GM18909 (cell line): ENCODE data around the gene ADGRA1.

Experiments
- ATAC-seq: cut with Tn5 transposase; IDR thresholded peaks from one replicate; pipeline ENCODE4 v1.9.1; 2021; ENCODE audit warnings: mild to moderate bottlenecking; ENCODE audit not compliant: unreplicated experiment, poor library complexity

The ADGRA1 gene

GRCh38 chr10:133055470-133055869, 32.3 kb upstream of the ADGRA1 start:
- no peak for ATAC-seq

GRCh38 chr10:133056001-133056400, 31.7 kb upstream of the ADGRA1 start:
- ATAC-seq, result no peak

GRCh38 chr10:133056651-133057178, 31.0 kb upstream of the ADGRA1 start:
- no peak for ATAC-seq

DNA sequence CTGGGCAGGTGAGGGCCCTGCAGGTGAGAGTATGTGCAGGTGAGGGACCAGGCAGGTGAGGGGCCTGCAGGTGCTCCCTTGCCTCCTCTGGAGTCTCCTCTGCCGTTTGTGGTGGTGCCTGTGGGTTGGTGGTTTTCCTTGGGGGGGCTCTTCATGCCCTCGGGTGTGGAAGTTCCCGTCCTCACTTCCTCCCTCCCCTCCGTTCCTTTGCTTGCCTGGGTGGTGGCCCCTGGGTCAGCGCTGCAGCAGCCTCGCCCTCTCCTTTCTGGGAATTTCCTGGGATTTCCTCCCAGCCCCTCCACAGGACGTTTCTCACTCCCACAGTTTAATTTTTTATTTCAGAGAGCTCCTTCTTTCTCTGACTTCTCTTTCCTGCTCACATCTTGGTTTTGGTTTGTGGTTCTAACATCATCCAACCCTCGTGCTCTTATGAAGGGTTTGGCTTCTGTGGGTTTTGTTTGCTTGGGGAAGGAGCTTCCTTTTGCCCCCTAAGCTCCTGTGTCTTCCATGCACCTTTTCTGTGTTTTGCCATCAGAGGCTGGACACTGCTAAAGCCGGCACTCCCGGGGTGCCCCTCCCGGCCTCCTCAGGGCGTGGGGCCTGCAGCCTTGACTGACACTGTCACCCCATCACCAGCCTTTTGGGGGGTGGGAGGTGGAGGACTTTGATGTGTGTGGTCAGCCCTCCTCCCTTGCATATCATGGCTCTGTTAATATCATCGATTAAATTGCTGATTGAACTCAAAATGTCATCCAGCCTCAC, 29.2 kb upstream of the ADGRA1 start:
- no peak for ATAC-seq

- ATAC-seq, result no peak
These were observed 28.6 kb upstream of the ADGRA1 start for GRCh38 chr10:133059093-133059470.

DNA sequence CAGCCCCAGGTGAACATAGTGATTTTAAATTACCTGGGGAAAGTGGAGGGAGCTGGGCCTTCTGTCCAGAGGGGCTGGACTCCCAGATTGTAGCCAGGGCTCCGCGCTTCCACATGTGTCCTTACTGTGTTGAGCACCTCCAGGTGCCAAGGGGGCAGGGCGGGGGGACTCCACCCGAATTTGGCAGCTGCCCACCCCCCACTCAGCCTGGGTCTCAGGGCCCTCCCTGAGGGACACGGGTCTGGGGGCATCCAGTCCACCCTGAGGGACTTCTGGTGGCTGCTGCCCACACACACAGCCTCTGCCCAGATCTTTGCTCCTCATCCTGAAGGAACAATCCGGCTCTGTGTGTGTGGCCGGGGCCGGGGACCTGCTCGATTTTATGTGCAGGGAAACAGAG, 28.2 kb upstream of the ADGRA1 start:
- ATAC-seq, result no peak

GRCh38 chr10:133060022-133060421, 27.7 kb upstream of the ADGRA1 start:
- no peak for ATAC-seq

DNA sequence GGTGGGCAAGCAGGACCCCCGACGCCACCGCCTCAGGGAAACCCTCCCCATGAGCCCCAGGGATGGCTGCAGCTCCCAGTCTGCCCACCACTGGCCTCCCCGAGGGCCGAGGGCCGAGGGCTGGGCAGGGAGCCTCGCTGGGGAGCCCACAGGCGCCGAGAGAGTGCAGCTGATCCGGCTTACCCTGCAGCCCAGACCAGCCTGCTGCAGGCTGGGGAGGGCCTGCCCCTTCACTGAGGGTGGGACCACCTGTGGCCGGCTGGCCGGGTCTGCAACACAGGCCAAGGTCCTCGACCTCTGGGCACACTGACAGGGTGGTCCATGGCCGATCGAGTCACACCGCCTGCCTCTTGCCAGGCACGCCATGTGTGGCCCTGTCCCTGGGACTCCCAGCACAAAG, 27.3 kb upstream of the ADGRA1 start:
- ATAC-seq, result no peak

DNA sequence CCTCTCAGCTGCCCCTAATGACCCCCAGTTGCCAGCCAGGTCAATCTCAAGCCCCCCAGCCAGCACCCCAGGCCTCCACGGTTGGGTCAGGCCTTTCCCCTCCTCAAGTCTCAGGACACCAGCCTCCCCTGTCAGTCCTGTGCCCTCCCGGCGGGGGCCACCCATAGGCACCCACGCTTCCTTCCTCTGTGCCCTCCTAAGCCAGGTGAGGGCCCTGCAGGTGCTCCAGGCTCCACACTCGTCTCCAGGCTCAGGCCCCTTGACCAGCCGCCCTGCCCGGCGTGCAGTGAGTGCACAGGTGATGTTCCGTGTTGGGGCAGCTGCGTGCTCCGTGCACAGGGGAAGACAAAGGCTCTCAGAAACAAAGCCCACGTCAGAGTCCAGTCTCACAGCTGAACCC, 26.8 kb upstream of the ADGRA1 start:
- no peak for ATAC-seq

DNA sequence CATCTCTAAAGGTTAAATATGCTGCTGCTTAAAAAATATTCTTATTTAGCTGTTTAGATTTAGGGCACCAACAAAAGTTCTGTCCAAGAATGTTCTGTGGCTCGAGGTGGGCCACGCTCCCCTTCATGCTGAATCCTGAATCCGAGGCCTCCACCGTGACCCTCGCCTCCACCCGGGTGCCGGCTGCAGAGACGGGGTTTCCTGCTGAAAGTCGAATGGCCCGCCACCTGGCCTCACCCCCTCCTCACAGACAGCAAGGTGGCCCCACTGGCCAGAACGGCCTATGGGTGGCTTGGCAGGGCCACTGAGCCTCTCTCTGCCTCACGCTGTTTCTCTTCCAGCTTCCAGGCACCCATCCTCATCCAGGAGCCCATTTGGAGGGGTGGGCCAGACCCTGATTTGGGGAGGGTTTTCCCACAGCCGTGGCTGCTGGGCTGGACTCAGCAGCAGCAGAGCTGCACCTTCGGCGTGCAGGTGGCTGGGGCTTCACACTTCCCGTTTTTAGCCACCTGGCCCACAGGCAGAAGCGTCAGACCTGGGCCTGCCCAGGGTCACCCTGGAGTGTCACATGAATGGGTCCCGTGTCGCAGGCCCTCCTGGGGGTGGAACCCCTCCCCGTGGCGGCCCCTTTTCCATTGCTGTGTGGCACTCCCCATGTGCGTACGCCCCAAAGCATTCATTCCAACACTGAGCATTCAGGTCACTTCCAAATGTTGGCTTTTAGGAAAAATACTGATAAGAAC, 26.3 kb upstream of the ADGRA1 start:
- ATAC-seq, result no peak

GRCh38 chr10:133062085-133062484, 25.6 kb upstream of the ADGRA1 start:
- no peak for ATAC-seq

DNA sequence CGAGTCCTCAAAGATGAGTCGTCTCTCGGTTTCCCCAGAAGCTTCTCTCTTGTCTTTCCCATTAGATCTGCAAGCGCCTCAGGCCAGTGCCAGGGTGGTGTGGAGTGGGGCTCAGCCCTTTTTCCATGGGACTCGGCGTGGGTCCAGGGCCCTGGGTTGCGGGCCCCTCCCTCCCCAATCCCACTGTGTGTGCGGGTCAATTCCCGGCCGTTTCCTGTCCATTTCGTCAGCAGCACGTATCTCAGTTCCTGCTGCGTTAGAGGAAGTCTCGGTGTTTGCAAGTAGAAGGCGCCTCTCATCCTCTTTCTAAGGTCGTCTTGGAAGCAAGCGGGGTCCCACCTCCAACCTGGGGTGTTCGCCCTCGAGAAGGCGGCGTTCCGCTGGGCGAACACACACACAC, 25.1 kb upstream of the ADGRA1 start:
- ATAC-seq, result no peak

GRCh38 chr10:133067149-133068105, 20.3 kb upstream of the ADGRA1 start:
- ATAC-seq, result no peak

DNA sequence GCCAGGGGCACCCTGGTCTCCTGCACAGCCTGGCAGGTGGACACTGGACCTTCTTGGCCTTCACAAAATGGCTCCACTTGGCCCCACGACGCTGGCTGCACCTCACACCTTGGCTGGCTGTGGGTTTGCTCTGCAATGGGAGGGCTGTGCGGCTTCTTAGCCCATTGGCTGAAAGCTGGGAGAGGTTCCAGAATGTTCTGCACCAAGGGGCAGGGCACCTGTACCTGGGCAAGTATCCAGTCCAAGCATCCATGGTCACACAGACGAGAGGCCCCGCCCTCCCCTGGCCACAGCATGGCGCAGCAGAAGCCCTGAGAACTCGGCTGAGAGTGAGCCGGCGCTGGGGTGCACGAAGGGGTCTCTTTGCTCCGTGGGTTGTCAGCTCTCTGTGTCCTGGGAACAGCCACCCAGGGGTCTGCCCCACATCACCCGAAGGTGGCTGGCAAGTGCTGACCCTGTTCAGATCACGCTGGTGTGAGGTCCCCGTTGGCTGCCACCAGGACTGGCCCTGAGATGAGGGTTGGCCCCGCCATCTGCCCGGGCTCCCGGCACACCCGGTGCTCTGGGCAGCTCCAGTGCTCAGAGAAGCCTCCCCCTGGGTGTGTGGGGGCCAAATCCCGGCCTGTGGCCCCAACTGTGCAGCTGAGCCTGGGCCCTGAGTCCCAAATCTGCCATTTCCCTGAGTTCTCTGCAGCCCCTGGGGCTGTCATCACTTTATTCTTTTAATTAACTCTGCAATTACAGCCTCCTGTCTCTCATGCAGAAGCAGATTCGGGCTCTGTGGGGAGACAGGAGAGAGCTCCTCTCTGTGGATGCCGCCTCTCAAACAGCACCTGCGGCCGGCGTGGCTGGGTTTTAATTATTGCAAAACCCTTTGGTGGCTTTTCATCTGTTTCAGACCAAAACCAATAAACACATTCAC, 19.4 kb upstream of the ADGRA1 start:
- ATAC-seq, result no peak

GRCh38 chr10:133069033-133069525, 18.6 kb upstream of the ADGRA1 start:
- ATAC-seq, result no peak

GRCh38 chr10:133070405-133070804, 17.3 kb upstream of the ADGRA1 start:
- no peak for ATAC-seq

DNA sequence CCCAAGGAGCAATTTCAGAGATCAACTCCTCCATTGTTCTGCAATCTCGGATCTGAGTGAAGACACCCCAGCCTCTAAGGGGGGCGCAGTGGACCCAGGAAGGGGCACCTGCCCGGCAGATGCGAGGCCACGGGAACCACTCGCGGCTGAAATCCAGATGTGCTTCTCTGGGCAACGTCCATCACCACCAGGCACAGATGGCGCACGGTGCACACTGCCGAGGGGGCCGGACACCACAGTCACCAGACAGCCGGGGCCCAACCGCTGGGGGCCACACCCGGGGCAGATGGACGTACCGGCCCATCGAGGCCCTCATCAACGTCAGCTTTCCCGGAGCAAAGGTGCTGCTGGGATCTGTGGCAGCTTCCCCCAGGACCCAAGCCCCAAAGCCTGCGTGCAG, 16.9 kb upstream of the ADGRA1 start:
- no peak for ATAC-seq

DNA sequence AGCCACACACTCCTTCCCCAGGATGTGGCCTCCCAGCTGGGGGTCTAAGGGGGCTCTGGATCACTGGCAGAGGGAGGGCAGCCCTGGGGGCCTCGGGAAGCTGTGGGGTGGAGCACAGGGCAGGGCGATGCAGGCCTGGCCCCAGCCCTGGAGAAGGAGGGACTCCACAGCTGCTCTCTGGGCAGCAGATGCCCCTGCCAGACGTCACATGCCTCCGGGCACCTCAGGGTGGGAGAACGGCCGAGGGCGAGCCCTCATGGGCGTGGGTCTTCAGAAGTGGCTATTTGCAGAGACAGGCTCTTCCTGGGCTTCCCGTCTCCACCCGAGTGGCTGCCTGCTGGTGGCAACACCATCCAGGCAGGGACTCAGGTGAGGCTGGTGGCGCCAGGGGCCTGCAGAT, 16.0 kb upstream of the ADGRA1 start:
- no peak for ATAC-seq

DNA sequence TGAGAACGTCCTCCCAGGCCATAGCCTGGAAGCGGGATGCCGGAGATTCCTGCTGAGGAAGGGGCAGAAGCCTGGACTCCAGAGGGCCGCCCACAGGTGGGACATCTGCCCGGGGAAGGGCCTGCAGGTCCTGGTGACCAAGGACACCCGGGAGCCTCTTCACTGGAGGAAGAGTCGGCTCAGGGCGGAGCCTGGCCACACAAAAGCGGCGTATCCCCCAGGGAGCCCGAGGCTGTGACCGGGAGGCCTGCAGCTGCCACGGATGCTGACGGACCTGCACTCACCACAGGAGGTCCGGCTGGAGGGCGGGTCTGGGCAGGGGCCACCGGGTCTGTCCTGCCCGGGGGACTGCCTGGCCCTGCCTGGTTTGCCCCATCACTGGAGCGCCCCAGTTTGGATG, 15.5 kb upstream of the ADGRA1 start:
- ATAC-seq, result no peak
